GM18868 (cell line): ENCODE data around the gene IGHMBP2.

Experiments
- ATAC-seq: cut with Tn5 transposase; IDR thresholded peaks from one replicate; pipeline ENCODE4 v1.9.1; 2021; ENCODE audit warnings: mild to moderate bottlenecking, moderate library complexity; ENCODE audit not compliant: unreplicated experiment

IGHMBP2 gene

DNA sequence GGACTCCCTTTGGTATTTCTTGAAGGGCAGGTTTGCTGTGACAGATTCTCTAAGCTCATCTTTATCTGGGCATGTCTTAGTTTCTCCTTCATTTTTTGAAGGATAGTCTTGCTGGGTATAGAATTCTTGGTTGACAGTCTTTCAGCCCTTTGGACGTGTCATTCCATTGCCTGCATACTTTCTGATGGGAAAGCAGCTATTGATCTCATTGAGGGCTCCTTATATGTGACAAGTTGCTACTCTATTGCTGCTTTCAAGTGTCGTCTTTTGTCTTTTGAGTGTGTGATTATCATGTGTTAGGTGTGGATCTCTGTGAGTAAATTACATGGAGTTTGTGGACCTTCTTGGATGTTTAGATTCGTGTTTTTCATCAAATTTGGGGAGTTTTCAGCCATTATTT is 21.9 kb downstream of the IGHMBP2 start:
- ATAC-seq: no peak

GRCh38 chr11:68927280-68928135 is 23.8 kb downstream of the IGHMBP2 start:
- peak; percentile 77 for ATAC-seq

GRCh38 chr11:68928136-68928880 is 24.6 kb downstream of the IGHMBP2 start:
- ATAC-seq: no peak

DNA sequence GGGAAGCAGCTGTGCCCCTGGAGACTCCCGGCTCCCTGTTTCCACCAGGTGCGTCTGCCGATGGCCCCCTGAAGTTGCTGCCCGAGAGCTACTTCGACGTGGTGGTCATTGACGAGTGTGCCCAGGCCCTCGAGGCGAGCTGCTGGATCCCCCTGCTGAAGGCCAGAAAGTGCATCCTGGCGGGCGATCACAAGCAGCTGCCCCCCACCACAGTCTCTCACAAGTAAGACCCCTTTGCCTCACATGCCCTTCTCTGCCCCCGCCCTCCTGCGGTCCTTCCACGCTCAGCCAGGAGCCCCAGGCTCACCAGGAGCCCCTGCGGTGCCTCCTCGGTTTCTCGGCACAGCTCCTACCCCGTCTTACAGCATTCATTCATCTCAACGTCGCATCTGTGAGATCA is 25.4 kb downstream of the IGHMBP2 start:
- ATAC-seq: no peak

DNA sequence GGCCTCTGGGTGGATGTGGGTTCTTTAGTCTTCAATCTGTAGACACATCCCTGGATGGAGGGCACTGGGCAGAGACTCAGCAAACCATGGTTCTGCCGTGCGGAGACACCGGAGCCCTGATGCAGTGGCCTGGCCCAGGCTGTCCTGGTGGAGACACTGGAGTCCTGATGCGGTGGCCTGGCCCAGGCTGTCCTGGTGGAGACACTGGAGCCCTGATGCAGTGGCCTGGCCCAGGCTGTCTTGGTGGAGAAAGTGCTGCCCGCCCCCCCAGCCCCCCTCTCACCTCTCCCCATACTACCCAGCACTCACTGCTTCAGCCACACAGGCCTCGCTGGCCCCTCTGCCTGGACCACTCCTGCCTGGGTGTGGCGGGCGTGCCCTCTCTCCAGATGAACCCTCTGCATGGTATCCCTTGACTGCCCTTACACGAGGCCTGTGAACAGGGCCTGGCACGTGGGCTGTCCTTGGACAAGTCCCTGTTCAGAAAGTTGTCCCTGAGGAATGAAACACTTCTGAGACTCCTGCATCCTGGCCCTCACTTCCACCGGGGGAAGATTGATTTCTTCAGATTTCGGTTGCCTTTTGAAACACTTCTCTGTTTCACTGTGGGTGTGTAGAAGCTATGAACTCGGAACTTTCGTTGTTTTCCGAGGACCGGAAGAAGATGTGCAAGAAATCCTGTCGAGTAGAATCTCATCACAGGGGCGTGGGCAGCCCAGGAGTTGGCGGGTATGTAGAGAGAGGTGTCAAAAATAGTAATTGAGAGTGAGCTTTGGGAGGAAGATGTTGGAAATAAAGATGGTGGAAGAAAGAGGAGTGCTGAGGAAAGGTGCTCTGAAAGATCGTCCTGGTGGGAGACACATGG is 26.2 kb downstream of the IGHMBP2 start:
- ATAC-seq: no peak

- no peak for ATAC-seq
Observed at GRCh38 chr11:68930991-68931855, 27.5 kb downstream of the IGHMBP2 start.

- ATAC-seq: no peak
Observed at GRCh38 chr11:68931911-68932310, 28.2 kb downstream of the IGHMBP2 start.

- ATAC-seq: no peak
Observed at GRCh38 chr11:68932358-68932757, 28.7 kb downstream of the IGHMBP2 start.

DNA sequence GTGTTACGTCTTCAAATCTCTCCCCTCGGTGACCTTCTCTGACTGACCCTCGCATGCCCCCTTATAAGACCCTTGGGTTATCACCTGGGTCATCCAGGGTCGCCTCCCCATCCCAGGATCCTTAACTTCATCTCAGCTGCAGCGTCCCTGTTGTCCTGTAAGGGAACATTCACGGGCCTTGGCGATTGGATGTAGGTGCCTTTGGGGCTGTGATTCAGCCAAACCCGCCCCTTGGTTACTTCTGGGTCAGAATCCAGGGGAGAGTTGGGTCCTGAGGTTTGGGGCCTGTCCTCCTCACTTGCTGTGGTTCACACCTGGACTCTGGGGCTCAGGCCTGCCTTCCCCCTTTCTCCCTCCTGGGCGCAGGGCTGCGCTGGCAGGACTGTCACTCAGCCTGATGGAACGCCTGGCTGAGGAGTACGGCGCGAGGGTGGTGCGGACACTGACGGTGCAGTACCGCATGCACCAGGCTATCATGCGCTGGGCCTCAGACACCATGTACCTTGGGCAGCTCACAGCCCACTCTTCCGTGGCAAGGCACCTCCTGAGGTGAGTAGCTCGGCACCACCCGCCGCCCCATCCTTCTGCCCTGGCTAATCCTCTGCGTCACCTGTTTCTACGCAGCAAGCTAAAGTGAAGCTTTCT is 29.4 kb downstream of the IGHMBP2 start:
- no peak for ATAC-seq

DNA sequence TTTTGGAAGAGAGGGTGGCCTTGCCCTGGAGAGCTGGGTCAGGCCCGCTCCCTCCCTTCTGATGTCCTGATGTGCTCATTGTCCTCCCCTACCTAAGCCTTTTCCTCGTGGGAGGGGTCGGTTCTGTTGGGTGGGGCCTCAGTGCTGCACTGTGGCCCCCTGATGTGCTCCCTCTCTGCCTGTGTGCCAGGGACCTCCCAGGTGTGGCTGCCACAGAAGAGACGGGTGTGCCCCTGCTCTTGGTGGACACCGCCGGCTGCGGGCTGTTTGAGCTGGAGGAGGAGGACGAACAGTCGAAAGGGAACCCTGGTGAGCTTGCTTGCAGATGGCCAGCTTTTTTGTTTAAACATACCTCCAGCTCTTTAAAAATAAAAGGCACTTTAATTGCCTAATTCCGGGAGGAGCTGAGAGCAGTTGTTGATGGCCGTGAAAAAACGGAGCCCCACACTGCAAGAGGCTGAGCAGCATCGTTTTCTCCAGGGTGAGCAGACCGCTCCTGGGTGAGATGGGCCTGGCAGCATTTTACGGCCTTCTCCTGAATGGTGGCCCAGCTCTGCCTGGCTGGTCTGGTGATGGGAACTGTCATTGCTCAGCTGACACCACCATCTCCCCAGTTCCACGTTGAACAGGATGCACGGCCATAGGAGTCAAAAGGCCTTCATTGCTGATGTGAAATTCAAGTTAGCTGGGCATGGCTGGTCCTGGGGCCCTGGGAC is 30.1 kb downstream of the IGHMBP2 start:
- no peak for ATAC-seq

DNA sequence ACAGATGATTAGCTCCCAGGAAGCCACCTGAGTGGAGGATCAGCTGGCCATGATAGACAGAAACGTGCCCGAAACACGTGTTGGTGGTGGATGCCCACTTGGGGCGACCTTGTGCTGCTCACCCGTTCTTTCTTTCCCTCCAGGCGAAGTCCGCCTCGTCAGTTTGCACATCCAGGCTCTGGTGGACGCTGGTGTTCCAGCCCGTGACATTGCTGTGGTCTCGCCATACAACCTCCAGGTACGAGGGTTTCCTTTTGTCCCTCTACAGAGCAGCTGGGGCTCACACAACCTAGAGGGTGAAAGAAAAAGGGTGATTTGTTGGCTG is 30.6 kb downstream of the IGHMBP2 start:
- no peak for ATAC-seq

DNA sequence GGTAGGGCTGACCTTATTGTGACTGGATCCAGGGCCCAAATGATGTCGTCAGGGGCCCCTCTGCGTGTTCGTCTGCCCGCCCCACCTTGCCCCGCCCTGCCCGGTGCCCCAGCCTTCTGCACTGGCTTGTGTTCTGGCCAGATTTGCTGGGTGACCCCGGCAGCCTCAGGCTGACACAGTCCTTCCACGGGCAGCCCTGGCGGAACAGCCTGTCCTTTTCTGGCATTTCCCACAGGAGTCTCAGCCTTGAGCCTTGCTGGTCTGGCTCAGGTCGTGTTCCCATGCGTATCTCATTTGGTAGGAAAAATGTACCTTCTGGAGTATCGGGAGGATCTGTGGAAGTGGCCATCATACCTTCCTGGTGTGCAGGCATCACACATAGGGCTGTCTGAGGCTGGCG is 31.0 kb downstream of the IGHMBP2 start:
- ATAC-seq: no peak

DNA sequence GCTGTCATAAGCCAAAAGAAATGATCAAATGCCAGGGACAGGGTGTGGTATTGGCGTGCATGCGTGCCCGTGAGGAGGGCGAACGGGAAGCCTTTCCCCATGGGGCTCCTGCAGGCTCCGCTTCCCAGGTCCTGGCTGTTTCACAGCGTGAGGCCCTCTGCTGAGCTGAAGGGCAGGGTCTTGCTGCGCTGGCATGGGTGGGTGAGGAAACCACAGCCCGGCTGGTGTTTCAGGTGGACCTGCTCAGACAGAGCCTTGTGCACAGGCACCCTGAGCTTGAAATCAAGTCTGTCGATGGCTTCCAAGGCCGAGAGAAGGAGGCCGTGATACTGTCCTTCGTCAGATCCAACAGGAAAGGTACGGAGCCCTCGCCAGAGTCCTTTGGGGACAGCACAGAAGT is 31.4 kb downstream of the IGHMBP2 start:
- no peak for ATAC-seq

- no peak for ATAC-seq
Observed at GRCh38 chr11:68935516-68936357, 32.0 kb downstream of the IGHMBP2 start.

- no peak for ATAC-seq
Observed at GRCh38 chr11:68936358-68936636, 32.6 kb downstream of the IGHMBP2 start.

GRCh38 chr11:68936676-68937620 is 33.3 kb downstream of the IGHMBP2 start:
- no peak for ATAC-seq

GRCh38 chr11:68938088-68938487 is 34.4 kb downstream of the IGHMBP2 start:
- no peak for ATAC-seq
